ENCODE measurements around the gene CTCFL.
"Not testable (repeated sequence)": the region's sequence is repeated elsewhere in the genome, so short reads cannot be mapped to it uniquely, and the experiment has no call there.

Gene CTCFL

DNA sequence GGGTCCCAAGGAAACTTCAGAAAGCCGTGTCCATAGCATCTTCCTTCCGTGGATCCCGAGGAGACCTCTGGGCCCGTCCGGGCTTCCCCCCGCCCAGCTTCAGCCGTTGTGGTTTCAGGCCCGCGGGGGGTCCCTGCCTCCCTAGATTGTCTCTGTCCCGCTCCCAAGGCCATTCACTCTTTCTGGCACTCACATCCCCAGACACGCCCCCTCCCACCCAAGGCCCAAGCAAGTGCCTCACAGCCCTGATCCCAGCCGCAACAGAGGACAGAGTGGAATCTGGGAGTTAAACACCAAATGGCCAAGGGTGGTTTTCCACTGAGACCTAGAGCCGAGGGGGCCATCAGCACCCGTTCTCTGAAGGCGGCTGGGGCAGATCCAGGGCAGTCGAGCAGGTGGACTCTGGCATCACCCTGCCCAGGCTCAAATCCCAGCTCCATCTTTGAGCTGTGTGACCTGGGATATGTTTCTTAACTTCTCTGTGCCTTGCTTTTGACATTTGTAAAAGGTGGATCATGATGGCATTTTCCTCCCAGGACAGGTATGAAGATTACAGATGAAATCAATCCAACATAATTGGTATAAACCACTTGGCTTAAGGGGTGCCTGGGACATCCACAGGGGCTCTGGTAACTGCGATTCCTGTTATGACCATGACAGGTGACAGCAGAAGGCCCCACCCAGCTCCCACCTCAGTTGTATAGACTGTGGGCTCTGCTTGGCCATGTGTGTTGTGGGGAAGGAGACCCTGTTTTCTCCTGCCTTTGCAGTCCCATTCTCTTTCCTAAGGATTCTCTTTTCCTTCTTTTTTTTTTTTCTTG lies 48.1 kb downstream of the CTCFL start:
- no peak for DNase-seq

DNA sequence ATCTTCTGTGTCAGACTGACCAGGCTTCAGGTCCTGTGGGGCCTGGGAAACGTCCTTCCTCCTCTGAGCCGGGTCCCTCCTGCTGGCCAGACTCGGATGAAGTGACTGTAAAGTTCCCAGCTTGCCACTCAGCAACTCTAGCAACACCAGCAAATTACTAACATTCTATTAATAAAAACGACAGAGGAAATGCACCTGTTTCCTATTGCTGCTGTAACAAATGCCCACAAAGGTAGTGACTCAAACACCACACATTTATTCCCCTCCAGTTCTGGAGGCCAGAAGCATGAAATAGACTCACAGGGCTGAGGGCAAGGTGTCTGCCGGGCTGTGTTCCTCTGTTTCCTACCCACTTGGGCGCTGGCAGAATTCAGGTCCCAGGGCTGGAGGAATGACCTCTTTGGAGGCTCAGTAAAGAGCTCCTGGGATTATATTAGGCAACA lies 48.8 kb downstream of the CTCFL start:
- DNase-seq, result no peak

DNA sequence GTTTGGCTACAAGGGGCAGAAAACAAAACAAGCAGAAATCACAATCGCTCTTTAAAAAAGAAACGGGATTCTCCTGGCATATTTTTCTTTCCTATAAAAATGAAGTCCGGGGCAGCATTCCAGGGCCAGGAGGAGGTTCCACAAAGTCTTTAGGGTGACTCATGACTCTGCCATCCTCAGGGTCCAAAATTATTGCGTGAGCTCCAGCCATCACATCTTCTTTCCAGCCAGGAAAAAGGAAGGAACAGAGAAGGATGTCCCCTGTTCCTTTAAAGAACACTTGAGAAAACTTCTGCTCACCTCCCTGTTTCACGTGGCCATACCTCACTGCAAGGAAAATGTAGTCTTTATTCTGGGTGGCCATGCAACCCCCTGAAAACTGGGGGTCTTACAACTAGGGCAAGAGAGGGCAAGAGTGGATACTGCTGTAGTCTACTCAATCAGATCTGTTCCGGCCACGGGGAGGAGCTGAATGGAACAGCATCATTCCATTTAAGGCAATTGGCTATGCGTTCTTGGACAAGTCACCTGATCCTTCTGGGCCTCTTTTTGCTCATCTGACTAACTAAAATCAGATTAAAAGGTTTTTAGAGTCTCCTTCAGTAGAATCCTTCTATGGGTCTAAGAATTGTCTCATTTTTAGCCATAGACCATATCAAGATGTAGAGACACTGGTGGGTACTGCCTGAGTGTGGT lies 49.4 kb downstream of the CTCFL start:
- DNase-seq, result no peak

DNA sequence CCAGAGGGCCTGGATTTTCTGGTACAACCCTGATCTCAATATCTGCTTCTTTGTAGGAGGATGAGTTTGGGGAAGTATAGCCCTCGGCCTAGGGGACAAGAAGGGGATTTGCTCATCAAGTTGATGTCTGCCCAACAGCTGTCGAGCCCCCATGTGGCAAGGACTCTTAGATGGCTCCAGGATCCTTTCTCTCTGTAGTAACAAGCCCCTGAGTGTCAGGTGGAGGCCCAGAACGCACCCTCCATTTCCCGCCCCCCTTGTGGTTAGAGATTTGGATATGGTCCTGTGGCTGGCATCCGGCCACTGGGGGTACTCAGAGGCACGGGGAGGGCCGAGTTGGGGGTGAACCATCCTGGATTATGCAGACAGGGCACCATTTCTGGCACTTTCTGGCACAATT lies 50.1 kb downstream of the CTCFL start:
- DNase-seq, result no peak

DNA sequence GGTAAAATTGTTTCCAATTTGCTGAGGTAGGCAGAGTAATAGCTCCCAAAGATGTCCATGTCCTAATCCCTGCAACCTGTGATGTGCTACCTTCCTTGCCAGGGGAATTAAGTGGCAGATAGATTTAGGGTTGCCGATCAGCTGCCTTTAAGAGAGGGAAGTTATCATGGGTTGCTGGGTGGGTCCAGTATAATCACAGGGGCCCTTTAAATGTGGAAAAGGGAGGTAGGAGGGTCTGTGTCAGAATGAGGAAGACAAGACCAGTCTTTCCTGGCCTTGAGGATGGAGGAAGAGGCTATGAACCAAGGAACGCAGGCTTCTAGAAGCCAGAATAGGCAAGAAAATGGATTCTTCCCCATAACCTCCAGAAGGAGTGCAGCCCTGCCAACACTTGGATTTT lies 50.7 kb downstream of the CTCFL start:
- no peak for DNase-seq

DNA sequence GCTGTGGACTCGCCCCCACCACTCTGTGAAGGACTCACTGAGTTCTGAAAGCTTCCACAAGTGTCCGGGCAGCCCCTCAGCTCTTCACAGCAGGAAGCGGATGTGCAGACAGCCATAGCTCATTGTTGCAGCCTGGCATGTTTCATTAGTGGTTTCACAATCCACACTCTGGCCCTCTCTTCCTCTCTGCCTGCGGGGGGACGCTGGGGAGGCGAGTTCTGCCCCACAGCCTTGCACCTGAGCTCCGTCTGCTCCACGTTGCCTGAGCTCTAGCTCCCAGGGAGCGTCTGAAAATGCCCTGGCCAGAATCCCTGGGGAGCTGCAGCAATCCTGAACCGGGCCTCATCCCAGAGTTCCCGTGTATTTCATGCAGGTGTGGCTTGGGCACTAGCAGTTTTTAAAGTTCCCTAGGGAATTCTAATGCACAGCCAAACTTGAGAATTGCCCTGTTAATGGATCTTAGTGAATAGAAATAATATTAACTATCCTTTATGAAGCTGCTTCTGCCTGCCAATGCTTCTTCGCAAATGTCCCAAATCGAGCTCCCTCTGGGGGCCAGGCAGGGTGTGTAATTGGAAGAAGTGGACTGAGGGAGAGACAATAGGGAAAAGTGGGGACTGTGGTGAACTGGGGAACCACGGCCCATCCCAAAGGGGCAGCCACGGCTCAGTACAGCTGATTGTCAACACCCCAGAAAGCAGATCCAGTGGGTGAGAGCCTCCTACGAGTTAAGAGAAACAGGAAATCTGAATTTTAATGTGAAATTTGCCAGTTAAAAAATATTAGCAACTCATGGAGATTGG lies 51.5 kb downstream of the CTCFL start:
- peak; percentile 84 for DNase-seq

DNA sequence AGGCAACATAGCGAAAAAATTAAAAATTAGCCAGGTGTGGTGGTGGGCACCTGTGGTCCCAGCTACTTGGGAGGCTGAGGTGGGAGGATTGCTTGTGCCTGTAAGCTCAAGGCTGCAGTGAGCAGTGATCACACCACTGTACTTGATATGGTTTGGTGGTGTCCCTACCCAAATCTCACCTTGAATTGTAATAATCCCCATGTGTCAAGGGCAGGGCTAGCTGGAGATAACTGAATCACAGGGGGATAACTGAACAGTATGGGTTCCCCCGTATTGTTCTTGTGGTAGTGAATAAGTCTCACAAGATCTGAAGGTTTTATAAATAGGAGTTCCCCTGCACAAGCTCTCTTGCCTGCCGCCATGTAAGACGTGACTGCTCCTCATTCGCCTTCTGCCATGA lies 52.5 kb downstream of the CTCFL start:
- DNase-seq, result not testable (repeated sequence)

DNA sequence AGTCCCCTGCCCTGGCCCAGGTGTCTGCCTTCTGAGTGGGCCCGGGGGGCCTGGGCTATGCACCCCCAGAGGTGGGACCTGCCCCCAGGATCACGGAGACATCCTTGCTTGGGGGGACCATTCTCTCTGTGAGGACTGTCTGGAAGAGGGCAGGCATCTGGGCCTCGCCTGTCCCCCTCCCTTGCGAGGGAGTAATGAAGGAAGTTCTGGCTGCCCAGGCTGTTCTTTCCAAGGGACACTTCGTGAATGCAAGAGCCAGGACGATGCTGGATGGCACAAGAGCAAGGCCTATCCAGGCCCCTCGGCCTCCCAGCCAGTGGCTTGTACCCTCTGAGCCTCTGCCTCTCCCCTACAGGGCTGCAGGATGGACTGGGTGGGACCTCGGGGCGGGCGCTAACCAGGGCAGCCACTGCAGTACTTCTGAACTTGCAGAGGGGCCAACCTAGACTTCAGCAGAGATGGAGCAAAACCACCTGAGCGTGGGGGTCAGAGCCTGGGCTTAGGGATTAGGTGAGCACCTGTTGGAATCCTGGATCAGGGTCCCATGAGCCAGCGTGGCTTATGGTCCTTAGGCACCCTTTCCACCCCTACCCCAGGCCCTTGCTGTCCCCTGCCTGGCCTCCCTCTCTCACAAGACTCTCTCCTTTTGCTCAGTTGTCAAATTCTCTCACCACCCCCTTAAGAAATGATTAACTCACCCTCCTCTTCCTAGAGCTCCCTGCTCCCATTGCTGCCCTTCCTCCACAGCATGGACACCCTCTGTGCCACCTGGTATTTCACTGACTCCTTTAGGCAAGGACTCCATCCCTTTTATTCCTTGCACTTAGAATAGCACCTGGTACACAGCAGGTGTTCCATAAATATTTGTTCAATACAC lies 53.2 kb downstream of the CTCFL start:
- DNase-seq, result no peak

DNA sequence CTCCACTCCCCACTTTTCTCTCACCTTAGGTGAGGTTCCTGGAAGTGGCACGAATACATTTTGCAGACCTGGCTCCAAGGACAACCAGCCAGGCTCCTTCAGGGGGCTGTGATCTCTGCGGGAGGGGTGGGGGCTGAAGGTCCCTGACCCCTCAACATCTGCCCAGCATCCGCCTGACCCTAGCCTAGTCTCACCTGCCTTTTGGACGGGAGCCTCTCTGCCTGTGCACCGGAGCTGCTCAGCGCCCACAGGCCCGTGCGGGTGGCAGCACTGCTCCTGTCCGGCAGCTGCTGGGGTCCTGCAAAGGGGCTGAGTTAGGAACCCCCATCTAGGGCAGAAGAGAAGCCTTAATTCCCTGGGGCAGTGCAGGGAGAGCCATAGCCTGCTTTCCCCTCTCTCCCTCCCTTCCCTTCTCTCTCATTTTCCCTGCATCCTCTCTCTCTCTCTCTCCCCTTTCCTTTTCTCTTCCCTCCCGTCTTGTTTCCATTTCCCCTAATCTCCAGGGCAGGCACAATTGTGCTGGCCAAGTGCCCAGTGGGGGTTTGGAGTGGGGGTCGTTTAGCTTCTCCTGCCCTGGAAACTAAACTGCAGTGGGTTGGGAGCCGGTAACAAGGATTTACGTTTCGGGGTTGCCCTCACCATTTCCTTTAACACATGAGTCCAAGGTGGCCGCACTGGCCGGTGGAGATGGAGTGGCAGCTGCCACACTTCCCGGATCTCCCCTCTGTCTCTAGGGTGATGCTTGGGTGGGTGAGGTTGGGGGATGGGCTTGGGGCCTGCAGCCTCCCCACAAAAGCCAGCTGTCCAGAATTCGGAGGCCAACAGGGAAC lies 54.1 kb downstream of the CTCFL start:
- DNase-seq, result no peak

DNA sequence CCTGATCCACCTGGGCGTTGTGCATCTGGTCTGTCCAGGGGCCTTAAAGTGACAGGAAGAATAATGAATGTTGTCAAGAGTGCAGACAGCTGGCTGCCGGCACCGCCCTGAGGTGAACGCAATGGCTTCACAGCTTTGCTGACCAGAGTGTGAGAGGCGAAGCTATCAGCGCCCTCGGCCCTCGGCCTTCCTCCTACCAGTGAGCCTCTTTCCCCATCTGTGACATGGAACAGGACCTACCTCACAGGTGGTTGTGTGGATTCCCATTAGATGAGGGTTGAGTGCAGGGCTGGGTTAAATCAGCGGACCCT lies 54.8 kb downstream of the CTCFL start:
- DNase-seq, result no peak

DNA sequence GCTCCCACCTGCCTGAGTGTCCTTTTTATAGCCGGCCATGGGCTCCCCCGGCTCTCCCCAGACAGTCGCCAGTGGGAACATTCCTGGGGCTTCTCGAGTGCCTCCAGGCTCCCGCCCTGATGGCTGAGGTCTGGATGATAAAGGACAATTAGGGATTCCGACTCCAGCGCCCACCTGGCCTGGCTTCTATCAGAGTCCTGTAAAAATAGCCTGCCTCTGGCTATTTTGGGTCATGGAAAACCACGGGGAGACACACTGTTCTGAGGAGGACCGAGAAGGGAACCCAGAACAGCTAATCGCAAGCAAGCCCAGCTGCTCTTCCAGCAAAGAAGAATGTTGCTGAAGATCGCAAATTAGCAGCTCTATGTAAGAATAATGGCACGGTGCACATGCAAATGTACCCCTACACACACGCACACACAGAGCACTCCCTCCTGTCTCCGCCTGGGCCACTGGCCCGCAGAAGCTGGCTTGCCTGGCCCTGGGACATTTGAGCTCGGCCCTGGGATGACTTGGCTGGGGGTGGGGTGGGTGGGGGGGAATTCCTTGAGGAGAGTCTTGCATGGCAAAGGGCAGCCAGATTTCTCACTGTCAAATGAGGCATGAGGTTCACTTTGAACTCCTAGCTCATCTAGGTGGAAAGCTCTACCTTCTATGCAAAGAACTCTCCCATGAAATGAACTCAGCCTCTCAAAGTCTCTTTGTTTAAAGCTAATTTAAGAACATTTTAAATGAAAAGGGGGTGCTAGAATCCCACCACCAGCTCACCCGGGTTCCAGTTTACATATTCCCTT lies 55.3 kb downstream of the CTCFL start:
- DNase-seq, result no peak

DNA sequence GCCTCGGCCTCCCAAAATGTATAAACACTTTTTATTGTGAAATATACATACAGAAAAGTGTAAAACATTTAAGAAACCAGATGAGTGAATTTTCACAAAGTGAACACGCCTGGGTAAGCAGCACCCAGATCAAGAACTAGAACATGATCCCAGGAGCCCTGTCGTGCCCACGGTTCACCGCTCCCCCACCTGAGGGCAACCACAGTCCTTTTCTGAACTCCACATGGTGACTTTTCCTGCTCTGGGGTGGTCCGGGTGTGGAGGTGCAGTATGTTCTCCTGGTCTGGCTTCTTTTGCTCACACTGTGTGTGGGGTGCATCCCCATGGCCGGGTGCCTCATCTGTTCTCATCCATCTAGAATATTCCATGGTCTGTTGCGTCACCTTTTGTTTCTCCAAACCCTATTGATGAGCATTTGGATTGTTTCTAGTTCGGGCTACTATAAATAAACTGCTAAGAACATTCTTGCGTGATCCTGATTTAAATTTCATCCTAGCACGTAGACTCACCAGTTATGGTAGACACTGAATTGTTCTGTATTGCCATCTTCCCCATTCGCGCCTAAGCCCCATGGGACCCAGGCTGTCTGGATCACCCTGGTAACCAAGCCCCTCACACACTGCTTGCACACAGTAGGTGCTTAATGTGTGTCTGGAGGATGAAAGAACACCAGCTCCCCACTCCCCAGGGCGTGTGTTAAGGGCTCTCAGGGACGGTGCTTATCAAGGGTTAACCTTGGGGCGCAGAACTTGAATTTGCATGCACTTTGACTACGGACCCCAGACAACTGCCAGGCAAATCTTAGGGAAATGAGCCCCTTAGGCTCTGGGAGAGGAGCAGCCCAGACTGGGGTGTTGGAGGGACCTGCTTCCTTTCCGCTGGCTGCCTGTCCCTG lies 56.2 kb downstream of the CTCFL start:
- DNase-seq, result no peak

DNA sequence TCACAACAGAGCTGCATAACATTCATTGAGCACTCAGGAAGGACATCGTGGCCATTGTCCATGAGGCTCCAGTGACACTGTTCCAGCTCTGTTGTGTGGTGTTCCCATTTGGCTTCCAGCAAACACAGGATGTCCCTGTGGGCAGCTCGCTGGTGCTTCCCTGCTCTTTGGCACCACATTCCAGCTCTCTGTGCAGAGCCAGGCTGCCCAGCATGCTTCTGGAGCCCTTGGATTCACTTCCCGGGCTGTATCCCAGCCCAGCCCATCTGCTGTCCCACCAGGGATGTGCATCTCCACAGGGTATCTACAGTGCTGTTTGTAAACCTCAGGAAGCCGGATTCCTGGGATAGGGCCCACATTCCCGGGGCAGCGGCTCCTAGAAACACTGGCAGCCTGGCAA lies 57.2 kb downstream of the CTCFL start:
- DNase-seq, result no peak

DNA sequence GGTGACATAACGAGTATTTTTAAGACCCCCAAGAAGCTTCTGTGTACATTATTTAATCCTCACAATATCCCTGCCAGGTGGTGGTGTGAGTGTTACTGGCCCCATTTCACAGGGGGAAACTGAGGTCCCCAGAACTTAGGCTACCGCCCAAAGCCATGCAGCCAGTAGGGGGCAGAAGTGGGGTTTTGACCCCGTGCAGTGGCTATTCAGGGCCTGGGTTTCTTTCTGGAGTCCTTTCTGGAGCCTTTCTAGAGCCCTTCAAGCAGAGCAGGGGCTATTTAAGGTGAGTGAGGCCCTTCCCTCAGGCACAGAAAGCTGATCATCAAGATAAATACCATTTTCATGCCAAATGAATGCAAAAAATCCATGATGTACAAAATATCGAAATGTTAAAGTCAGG lies 59.0 kb downstream of the CTCFL start:
- no peak for DNase-seq

DNA sequence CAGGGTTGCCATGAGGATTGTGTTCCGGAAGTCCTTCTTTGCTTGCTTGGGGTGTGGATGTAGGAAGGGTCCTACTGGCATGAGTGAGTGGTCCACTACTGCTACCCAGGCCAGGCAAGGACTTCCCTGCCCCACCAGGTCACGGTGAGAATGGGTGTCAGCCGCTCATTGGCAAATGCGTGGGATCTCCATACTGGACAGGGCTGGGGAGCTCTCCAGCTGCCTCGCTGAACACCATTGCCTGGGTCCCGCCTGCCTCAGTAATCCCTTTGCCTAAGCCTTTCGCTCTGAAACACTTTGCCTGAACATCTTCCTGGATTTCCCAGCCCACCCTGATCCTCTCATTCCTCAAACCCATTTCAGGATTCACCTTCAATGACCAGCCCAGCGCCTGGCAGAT lies 59.5 kb downstream of the CTCFL start:
- no peak for DNase-seq

DNA sequence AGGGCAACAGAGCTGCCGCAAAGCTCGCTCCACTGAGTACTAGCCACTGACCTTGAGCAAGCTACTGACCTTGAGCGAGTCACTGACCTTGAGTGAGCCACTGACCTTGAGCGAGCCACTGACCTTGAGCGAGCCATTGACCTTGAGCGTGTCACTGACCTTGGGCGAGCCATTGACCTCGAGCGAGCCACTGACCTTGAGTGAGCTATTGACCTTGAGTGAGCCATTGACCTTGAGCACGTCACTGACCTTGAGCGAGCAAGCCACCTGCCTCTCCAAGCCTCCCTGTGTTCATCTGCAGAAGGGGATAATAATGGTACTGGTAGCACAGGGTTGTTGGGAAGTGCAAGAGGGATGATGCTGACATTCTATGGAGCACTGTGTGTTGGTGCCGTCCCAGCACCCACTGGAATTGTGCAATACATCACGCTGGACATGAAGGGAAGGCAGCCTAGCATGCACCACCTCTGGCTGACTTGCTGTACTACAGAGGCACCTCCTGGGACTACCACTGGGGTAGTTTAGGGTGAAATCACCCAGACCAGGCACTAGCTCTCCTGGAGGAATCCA lies 60.2 kb downstream of the CTCFL start:
- peak; percentile 85 for DNase-seq

DNA sequence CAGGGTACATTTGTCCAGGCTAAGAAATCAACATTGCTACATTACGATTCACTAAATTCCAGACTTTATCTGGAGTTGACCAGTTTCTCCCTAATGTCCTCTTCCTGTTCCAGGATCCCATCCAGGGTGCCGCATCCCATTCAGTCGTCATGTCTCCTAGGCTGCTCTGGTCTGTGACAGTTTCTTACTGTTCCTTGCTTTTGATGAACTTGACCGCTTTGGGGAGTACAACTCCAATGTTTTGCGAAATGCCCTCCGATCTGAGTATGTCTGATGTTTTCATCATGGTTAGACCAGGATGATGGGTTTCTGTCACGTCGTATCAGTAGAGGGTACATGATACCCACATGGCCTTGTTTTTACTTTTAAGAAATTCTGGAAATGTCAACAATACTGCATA lies 62.2 kb downstream of the CTCFL start:
- DNase-seq, result no peak

DNA sequence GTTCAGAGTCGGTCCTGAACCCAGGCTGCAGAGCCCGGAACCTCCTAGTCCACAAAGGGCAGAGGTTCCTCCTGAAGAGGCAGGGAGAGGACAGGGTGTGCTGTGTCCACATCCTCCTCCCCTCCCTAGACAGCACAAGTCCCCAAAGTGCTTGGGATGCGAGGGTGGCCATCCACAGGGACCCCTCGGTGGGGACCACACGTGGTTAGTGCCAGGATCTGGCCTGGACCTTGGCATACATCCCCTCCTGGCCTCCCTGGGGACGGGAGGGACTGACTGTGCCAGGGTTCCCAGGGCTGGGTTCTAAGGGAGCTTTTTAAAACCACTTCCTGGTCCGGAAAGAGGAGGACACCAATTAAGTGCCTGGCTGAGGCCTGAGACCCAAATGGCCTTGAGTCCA lies 63.2 kb downstream of the CTCFL start:
- no peak for DNase-seq

DNA sequence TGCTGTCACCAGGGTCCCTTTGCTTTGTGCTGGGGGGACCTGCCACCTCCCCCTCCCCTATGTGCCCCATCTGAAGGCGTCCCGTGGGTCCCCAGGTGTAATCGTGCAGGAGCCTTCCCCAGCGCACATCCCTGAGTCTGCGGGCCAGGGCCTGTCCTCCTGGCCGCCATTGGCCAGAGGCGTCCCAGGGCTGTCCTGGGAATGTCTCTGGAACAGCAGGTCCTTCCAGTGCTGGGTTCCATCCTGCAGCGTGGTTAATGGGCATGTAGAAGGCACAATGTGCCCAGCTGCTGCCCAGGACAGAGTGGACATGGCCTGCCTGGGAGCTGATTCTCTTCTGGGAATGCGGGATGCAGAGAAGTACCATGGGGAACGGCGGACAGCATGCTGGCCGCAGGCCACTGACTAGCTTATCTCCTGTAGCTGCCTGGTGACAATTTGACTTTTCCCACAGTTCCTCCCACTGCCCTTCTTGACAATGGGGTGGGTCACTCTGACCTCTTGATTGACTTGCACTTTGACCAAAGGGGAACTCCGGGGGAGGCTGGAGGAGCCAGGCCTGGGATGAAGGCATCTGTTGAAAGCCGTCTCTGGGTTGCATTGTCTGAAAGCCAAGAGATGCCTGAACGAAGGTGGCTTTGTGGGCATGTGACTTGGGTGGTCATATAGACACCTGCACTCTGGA lies 64.0 kb downstream of the CTCFL start:
- peak; percentile 22 for DNase-seq
